Activated T-cell treated with anti-CD3 and anti-CD28 coated beads, Interleukin-2, amount 50 U/mL, for 48 hours (primary cell): ENCODE data around the gene GRB10.

Source experiments
- DNase-seq, 2 experiments: peaks; one replicate each; pipeline ENCODE4 v3.0.0-alpha.2; 2020

GRB10 gene

GRCh38 chr7:50685135-50686065 is 97.3 kb downstream of the GRB10 start:
- no peak for DNase-seq

GRCh38 chr7:50684713-50685075 is 98.0 kb downstream of the GRB10 start:
- no peak for DNase-seq

GRCh38 chr7:50684011-50684712 is 98.5 kb downstream of the GRB10 start:
- DNase-seq = no peak

- DNase-seq = no peak
Measured at GRCh38 chr7:50682573-50682972, 100.1 kb downstream of the GRB10 start.

- no peak for DNase-seq
Measured at GRCh38 chr7:50682079-50682478, 100.6 kb downstream of the GRB10 start.

- no peak for DNase-seq
Measured at GRCh38 chr7:50681432-50682045, 101.2 kb downstream of the GRB10 start.

GRCh38 chr7:50679218-50680007 is 103.3 kb downstream of the GRB10 start:
- DNase-seq = no peak

- DNase-seq = no peak
Measured at GRCh38 chr7:50678586-50678985, 104.1 kb downstream of the GRB10 start.

GRCh38 chr7:50677638-50677996 is 105.1 kb downstream of the GRB10 start:
- no peak for DNase-seq

- no peak for DNase-seq
Measured at GRCh38 chr7:50676740-50677637, 105.7 kb downstream of the GRB10 start.

GRCh38 chr7:50676079-50676478 is 106.6 kb downstream of the GRB10 start:
- no peak for DNase-seq

- DNase-seq = no peak
Measured at GRCh38 chr7:50674896-50675835, 107.5 kb downstream of the GRB10 start.

- no peak for DNase-seq
Measured at GRCh38 chr7:50674299-50674698, 108.4 kb downstream of the GRB10 start.

GRCh38 chr7:50673096-50673495 is 109.6 kb downstream of the GRB10 start:
- DNase-seq = no peak

GRCh38 chr7:50672045-50672444 is 110.7 kb downstream of the GRB10 start:
- no peak for DNase-seq

GRCh38 chr7:50671386-50671785 is 111.3 kb downstream of the GRB10 start:
- DNase-seq = no peak

- no peak for DNase-seq
Measured at GRCh38 chr7:50669890-50670289, 112.8 kb downstream of the GRB10 start.

GRCh38 chr7:50667789-50668226 is 114.9 kb downstream of the GRB10 start:
- DNase-seq = no peak

- no peak for DNase-seq
Measured at GRCh38 chr7:50667338-50667737, 115.4 kb downstream of the GRB10 start.

- DNase-seq = no peak
Measured at GRCh38 chr7:50666124-50666496, 116.6 kb downstream of the GRB10 start.
